Neural crest cell (in vitro differentiated cells): Measurements from ENCODE around the gene NPC2. TPM values are rescaled to one million over a fixed set of nuclear protein-coding genes. Genes with fewer than 3 reads are reported as not detected.

Experiments
- DNase-seq: peaks from one replicate; pipeline ENCODE4 v3.0.0; 2021; ENCODE audit warnings: low read depth, mixed read lengths, low spot score
- H3K27ac Mint-ChIP-seq: one replicate; pipeline ENCODE4 v1.8.0; 2021; ENCODE audit warnings: mild to moderate bottlenecking, mixed read lengths; ENCODE audit not compliant: unreplicated experiment
- H3K27me3 Mint-ChIP-seq: 2 replicates; pipeline ENCODE4 v1.8.0; 2021; ENCODE audit warnings: low read depth, mild to moderate bottlenecking, mixed read lengths
- H3K36me3 Mint-ChIP-seq: 2 replicates; pipeline ENCODE4 v1.8.0; 2021; ENCODE audit warnings: low read depth, mild to moderate bottlenecking, mixed read lengths
- H3K4me1 Mint-ChIP-seq: 2 replicates; pipeline ENCODE4 v1.8.0; 2021; ENCODE audit warnings: mixed read lengths
- H3K4me3 Mint-ChIP-seq: one replicate; pipeline ENCODE4 v1.8.0; 2021; ENCODE audit warnings: mild to moderate bottlenecking, mixed read lengths
- H3K9me3 Mint-ChIP-seq: 2 replicates; pipeline ENCODE4 v1.8.0; 2021; ENCODE audit warnings: mixed read lengths
- total RNA-seq: library from RNA; stranded (reverse); gene quantifications from 2 replicates; pipeline ENCODE4 v1.2.1, GENCODE V29; 2021
- TF ChIP-seq, protein P1 (sequence below): fragments of 200-600 bp; sonication (generic); conservative IDR thresholded peaks from 2 replicates; pipeline ENCODE4 v1.5.0; 2021; ENCODE audit warnings: antibody characterized with exemption, mild to moderate bottlenecking

NPC2 gene
- total RNA-seq, 1 donor from 2014 or later: 108 TPM

DNA sequence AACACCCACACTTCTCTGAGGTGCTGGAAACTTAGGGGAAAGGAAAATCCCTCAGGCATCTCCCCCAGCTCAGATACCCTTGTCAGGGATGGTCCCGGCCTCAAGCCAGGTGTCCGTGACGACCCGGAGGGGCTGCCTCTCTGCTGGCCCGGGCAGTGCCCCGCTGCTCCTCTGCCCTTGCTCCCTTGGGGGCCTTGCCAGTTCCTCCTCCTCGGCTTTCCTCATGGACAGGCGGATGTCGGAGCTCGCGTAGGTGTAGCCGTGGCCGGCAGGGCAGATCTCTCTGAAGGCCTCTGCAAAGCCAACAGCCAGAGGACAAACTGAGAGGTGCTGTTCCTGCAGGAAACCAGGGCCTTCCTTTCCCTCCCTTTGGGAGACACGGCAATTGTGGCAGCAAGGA lies 35.3 kb upstream of the NPC2 start:
- H3K27me3 Mint-ChIP-seq: no peaks in the 10 kb centered on the region
- TF ChIP-seq, protein P1, sequence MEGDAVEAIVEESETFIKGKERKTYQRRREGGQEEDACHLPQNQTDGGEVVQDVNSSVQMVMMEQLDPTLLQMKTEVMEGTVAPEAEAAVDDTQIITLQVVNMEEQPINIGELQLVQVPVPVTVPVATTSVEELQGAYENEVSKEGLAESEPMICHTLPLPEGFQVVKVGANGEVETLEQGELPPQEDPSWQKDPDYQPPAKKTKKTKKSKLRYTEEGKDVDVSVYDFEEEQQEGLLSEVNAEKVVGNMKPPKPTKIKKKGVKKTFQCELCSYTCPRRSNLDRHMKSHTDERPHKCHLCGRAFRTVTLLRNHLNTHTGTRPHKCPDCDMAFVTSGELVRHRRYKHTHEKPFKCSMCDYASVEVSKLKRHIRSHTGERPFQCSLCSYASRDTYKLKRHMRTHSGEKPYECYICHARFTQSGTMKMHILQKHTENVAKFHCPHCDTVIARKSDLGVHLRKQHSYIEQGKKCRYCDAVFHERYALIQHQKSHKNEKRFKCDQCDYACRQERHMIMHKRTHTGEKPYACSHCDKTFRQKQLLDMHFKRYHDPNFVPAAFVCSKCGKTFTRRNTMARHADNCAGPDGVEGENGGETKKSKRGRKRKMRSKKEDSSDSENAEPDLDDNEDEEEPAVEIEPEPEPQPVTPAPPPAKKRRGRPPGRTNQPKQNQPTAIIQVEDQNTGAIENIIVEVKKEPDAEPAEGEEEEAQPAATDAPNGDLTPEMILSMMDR: no peak

DNA sequence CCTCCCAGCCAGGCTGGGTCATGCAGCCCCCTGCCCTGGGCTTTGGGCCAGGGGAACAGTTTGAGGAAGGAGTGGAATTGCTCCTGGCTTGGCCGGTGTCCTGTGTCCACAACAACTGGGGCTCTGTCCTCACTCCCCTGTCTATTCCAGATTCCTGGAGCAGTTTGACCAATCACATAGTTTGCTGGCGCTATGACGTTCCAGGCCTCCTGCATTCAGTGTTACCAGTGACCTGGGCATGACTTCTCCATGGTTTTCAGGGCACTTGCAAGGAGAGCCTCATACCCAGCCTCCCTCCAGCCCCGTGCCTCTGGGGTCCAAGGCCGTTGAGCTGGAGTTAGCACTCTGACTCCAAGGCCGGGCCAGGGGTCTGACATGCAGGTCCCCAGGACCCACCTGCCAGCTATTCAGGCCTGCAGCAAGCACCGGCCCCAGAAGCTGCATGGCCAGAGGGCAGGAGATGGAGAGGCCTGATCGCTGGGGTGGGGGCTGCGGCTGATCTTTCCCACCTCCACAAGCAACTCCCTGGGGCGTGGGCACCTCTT lies 34.7 kb upstream of the NPC2 start:
- H3K4me3 Mint-ChIP-seq: no peak overlapping the region
- TF ChIP-seq, protein P1: no peak
- no peaks in the 10 kb centered on the region for H3K9me3 Mint-ChIP-seq
- no peaks in the 10 kb centered on the region for H3K4me1 Mint-ChIP-seq
- DNase-seq: no peak
- H3K27ac Mint-ChIP-seq: no peak overlapping the region
- H3K27me3 Mint-ChIP-seq: no peaks in the 10 kb centered on the region
- no peaks in the 10 kb centered on the region for H3K36me3 Mint-ChIP-seq

More for the DNA sequence above, 35.3 kb upstream of the NPC2 start:
- Mint-ChIP-seq H3K4me1 (no peaks in the 10 kb centered on the region), H3K27ac (no peak overlapping the region), H3K36me3 (no peaks in the 10 kb centered on the region), H3K4me3 (no peak overlapping the region), H3K9me3 (no peaks in the 10 kb centered on the region)
- DNase-seq: no peak

DNA sequence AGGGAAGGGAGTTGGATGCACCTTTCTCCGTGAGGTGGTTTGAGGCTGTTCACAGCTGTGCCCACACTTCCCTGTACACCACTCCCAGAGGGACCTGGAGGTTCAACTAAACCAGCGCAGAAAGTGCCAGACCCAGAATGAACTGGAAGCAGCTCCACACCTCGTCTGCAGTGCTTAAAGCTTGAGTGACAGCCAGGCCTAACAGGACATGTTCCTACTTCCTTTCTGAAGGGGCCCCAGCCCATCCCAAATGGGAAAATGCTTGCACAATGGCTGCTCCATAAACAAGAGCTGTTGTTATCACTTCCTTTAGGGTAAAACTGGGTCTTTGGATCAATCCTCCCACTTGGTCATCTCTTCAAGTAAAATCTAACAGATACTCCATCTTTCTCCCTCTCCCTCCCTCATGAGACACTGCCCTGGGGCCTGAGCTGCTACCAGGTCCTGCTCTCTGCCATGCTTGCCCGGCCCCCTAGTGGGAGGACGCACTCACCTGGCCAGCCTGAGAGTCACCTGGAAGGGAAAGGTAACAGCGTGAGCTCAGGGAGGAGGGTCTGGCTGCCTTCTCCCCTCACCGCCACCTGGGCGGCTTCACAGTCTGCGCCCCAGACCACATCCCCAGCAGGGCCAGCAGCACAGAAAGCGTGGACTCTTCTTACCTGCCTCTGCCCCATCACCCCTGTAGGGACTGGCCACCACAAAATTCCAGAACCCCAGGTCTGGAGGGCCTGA lies 33.9 kb upstream of the NPC2 start:
- H3K4me1 Mint-ChIP-seq: no peaks in the 10 kb centered on the region
- H3K4me3 Mint-ChIP-seq: no peak overlapping the region
- H3K36me3 Mint-ChIP-seq: no peaks in the 10 kb centered on the region
- H3K27me3 Mint-ChIP-seq: no peaks in the 10 kb centered on the region
- no peak overlapping the region for H3K27ac Mint-ChIP-seq
- TF ChIP-seq, protein P1: no peak
- no peaks in the 10 kb centered on the region for H3K9me3 Mint-ChIP-seq
- no peak for DNase-seq

DNA sequence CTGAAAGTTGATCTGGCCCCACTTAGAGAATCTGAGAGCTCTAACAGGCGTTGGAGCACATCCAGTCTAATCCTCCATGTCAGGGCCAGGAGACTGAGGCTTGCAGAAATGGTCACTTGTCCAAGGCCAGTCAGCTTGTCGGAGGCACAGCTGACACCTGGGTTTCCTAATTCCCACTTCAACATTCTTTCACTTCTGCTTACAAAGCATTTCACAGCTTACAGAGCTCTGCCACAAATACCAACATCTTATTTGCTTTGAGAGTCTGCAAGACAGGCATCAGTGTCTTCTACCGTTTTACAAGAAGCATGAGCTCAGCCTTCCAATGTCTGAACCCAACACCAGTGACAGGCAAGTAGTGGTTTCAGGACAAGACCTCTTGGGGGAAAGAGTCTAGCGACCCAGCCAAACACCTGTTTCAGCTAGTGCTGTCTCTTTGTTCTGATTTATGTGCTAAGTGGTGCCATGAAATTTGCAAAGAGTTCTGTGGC lies 32.3 kb upstream of the NPC2 start:
- Mint-ChIP-seq H3K4me3 (no peak overlapping the region), H3K27ac (no peak overlapping the region), H3K36me3 (no peaks in the 10 kb centered on the region), H3K9me3 (no peaks in the 10 kb centered on the region), H3K4me1 (no peaks in the 10 kb centered on the region), H3K27me3 (no peaks in the 10 kb centered on the region)
- TF ChIP-seq, protein P1: no peak
- no peak for DNase-seq

DNA sequence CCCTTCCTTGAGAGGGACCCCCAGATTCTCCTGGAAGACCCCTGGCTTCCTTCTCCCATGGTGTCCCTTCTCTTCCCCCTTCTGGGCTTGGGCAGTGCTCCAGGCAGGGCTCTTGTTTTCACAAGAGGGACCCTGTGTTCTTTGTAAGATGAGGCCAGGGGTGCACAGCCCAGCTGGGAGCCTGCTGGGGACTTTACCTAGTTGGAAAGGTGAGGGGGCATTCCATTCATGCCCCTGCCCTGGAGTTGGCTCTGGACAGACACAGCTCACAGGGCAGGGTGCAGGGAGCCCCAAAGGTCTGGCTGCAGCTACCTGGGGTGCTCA lies 31.7 kb upstream of the NPC2 start:
- no peaks in the 10 kb centered on the region for H3K27me3 Mint-ChIP-seq

More for the DNA sequence above, 31.7 kb upstream of the NPC2 start:
- no peaks in the 10 kb centered on the region for H3K9me3 Mint-ChIP-seq
- no peak overlapping the region for H3K4me3 Mint-ChIP-seq
- no peaks in the 10 kb centered on the region for H3K4me1 Mint-ChIP-seq
- H3K27ac Mint-ChIP-seq: no peak overlapping the region
- TF ChIP-seq, protein P1: no peak
- H3K36me3 Mint-ChIP-seq: no peaks in the 10 kb centered on the region
- DNase-seq: no peak
